Fibroblast of lung (primary cell): ENCODE data around the gene SLC22A12.

Experiments
- CTCF ChIP-seq, 2 donors: IDR thresholded peaks in 1 of 2; conservative IDR thresholded peaks in 1 of 2; 1 replicate in 1 of 2; 2 replicates in 1 of 2; pipeline ENCODE4 v1.5.1; 2011 to 2012; ENCODE audit warnings: low read length in 2 of 2, control low read depth in 1 of 2, inconsistent platforms in 1 of 2, low read depth in 1 of 2, mild to moderate bottlenecking in 1 of 2
- EZH2 ChIP-seq: IDR thresholded peaks from 2 replicates; pipeline ENCODE4 v1.5.1; 2012; ENCODE audit warnings: low read length, control low read depth, mild to moderate bottlenecking; ENCODE audit errors: missing control alignments

- TF ChIP-seq CTCF (conservative IDR thresholded peaks at IDR 0.05 in 1 of 2, IDR thresholded peaks at IDR 0.05 in 1 of 2; ENCODE audit: low read depth in 1 of 2, low read length in 2 of 2) (no peak), EZH2 (no peak)
These were observed 36.4 kb downstream of the SLC22A12 start for GRCh38 chr11:64627371-64627770.
